Endothelial cell of umbilical vein (primary cell): ENCODE measurements around the gene CHCHD10. TPM values are rescaled to one million over a fixed set of nuclear protein-coding genes. Genes with fewer than 3 reads are reported as not detected.

Experiments
- BruUV-seq: library from RNA; stranded (reverse); fragments of 400-500 nt; replicated peaks from 2 replicates; lab custom pipeline; 2021; lab: Mats Ljungman, UMichigan
- CTCF ChIA-PET: fragments of 300-600, 350-600 bp; sonication (Branson Sonifier 250); formaldehyde crosslinking; loops from one replicate; lab custom pipeline; 2021; ENCODE audit warnings: antibody characterized with exemption, inconsistent platforms; lab: Charles Lee
- POLR2A ChIA-PET: fragments of 300-600, 350-600 bp; sonication (Branson Sonifier 250); formaldehyde crosslinking; loops from one replicate; lab custom pipeline; 2021; ENCODE audit warnings: antibody characterized with exemption, inconsistent platforms; lab: Charles Lee
- DNase-seq: peaks from one replicate; pipeline ENCODE4 v3.0.0-alpha.2; 2011; ENCODE audit warnings: low read depth, low spot score
- FAIRE-seq: peaks from 2 replicates; lab custom pipeline; 2011; peaks lifted over from hg19 to GRCh38; lab: Jason Lieb, UNC
- H2AFZ ChIP-seq: 2 replicates; pipeline ENCODE4 v1.6.0; 2012; ENCODE audit warnings: low read depth, low read length, control low read depth, inconsistent platforms
- H3K27ac ChIP-seq: 2 replicates; pipeline ENCODE4 v1.5.1; 2011; ENCODE audit warnings: low read depth, mild to moderate bottlenecking, control low read depth, low read length, moderate library complexity; ENCODE audit not compliant: insufficient read depth
- H3K27me3 ChIP-seq, 2 experiments: 2 replicates each; pipeline versions ENCODE4 v1.6.0 to v1.6.1; 2011; ENCODE audit warnings: low read length in 2 of 2, mixed read lengths in 1 of 2; ENCODE audit not compliant: control insufficient read depth in 2 of 2, insufficient read depth in 2 of 2
- H3K36me3 ChIP-seq, 2 experiments: 2 replicates in 1 of 2; 3 replicates in 1 of 2; pipeline ENCODE4 v1.5.1; 2011; ENCODE audit warnings: low read length in 2 of 2, mild to moderate bottlenecking in 1 of 2, moderate library complexity in 1 of 2; ENCODE audit not compliant: control insufficient read depth in 2 of 2, insufficient read depth in 2 of 2; ENCODE audit errors: extremely low read depth in 1 of 2
- H3K4me1 ChIP-seq: 3 replicates; pipeline ENCODE4 v1.5.1; 2011; ENCODE audit warnings: mild to moderate bottlenecking, low read length; ENCODE audit not compliant: control insufficient read depth, insufficient read depth; ENCODE audit errors: extremely low read depth
- H3K4me2 ChIP-seq: 2 replicates; pipeline ENCODE4 v1.6.1; 2011; ENCODE audit warnings: low read length, control low read depth, mixed read lengths; ENCODE audit not compliant: insufficient read depth
- H3K4me3 ChIP-seq, 3 experiments: fragments of 200-600 bp in 1 of 3; sonication (generic), shearing (Covaris generic) in 1 of 3; replicated peaks in 1 of 3; 2 replicates each; pipeline ENCODE4 v1.5.1; 2011 to 2016; ENCODE audit warnings: control low read depth in 3 of 3, low read length in 3 of 3, mild to moderate bottlenecking in 2 of 3, inconsistent platforms in 1 of 3, low read depth in 1 of 3, moderate library complexity in 1 of 3; ENCODE audit not compliant: insufficient read depth in 1 of 3
- H3K79me2 ChIP-seq: 2 replicates; pipeline ENCODE4 v1.6.0; 2012; ENCODE audit warnings: low read length, inconsistent platforms; ENCODE audit not compliant: control insufficient read depth, insufficient read depth
- H3K9ac ChIP-seq: replicated peaks from 2 replicates; pipeline ENCODE3; 2011; ENCODE audit warnings: low read length, control low read depth; ENCODE audit not compliant: insufficient read depth; ENCODE audit errors: extremely low read depth
- H3K9me1 ChIP-seq: replicated peaks from 3 replicates; pipeline ENCODE4 v1.6.0; 2011; ENCODE audit warnings: mild to moderate bottlenecking, low read length; ENCODE audit not compliant: control insufficient read depth, insufficient read depth; ENCODE audit errors: extremely low read depth
- H3K9me3 ChIP-seq: replicated peaks from 2 replicates; pipeline ENCODE4 v1.5.1; 2012; ENCODE audit warnings: low read length, inconsistent platforms; ENCODE audit not compliant: control insufficient read depth, insufficient read depth
- H4K20me1 ChIP-seq: replicated peaks from 2 replicates; pipeline ENCODE3; 2011; ENCODE audit warnings: mild to moderate bottlenecking, low read length; ENCODE audit not compliant: control insufficient read depth, insufficient read depth; ENCODE audit errors: extremely low read depth
- CTCF ChIP-seq, 2 donors: IDR thresholded peaks; 1 replicate in 1 of 2; 2 replicates in 1 of 2; pipeline ENCODE4 v1.5.1; 2011; ENCODE audit warnings: low read length in 2 of 2, mild to moderate bottlenecking in 2 of 2, moderate library complexity in 2 of 2, control low read depth in 1 of 2, inconsistent platforms in 1 of 2, low read depth in 1 of 2; ENCODE audit not compliant: insufficient read depth in 1 of 2; ENCODE audit errors: extremely low read depth in 1 of 2
- EZH2 ChIP-seq: IDR thresholded peaks from 2 replicates; pipeline ENCODE4 v1.6.1; 2012; ENCODE audit warnings: borderline replicate concordance, low read depth, mild to moderate bottlenecking, moderate library complexity, low read length, inconsistent platforms; ENCODE audit not compliant: severe bottlenecking
- FOS ChIP-seq: IDR thresholded peaks from 2 replicates; pipeline ENCODE4 v1.6.1; 2011; ENCODE audit warnings: mild to moderate bottlenecking, low read length, moderate library complexity, borderline replicate concordance; ENCODE audit not compliant: insufficient read depth
- GATA2 ChIP-seq: IDR thresholded peaks from 2 replicates; pipeline ENCODE4 v1.7.0; 2011; ENCODE audit warnings: low read depth, mild to moderate bottlenecking, moderate library complexity, mixed read lengths, low read length; ENCODE audit not compliant: insufficient read length, insufficient read depth
- JUN ChIP-seq: IDR thresholded peaks from 2 replicates; pipeline ENCODE4 v1.6.1; 2011; ENCODE audit warnings: borderline replicate concordance, low read depth; ENCODE audit not compliant: insufficient read length, insufficient read depth
- MYC ChIP-seq: IDR thresholded peaks from one replicate; pipeline ENCODE4 v1.6.1; 2011; ENCODE audit warnings: mild to moderate bottlenecking, low read depth, low read length
- POLR2A ChIP-seq: IDR thresholded peaks from 2 replicates; pipeline ENCODE4 v1.6.1; 2012; ENCODE audit warnings: low read depth, mild to moderate bottlenecking, control low read depth, low read length
- POLR2AphosphoS5 ChIP-seq: IDR thresholded peaks from 2 replicates; pipeline ENCODE4 v1.6.1; 2012; ENCODE audit warnings: low read depth, mild to moderate bottlenecking, control low read depth, low read length, moderate library complexity; ENCODE audit not compliant: insufficient read depth
- dilution Hi-C: fragments of 300-500 bp; cut with MboI; formaldehyde crosslinking; loops from one replicate; pipeline ENCODE4 v1.15.0; 2019; ENCODE audit warnings: low sequenced_read_pairs; ENCODE audit not compliant: extremely low pct_ligation_motif_present
- intact Hi-C: fragments of 100-400 bp; cut with micrococcal nuclease; formaldehyde crosslinking; loops from one replicate; pipeline ENCODE4 v1.10.0; 2022
- polyA plus RNA-seq, 4 experiments: library from polyadenylated mRNA; depleted of rRNA in 3 of 4; stranded (reverse) in 3 of 4; unstranded in 1 of 4; fragments of >200 nt; gene quantifications; 2 replicates each; pipeline versions ENCODE4 v1.2.1 to v1.2.3, GENCODE V29; 2011 to 2012; ENCODE audit warnings: missing spikeins in 1 of 4
- total RNA-seq: library from RNA; stranded (reverse); gene quantifications from 2 replicates; pipeline ENCODE4 v1.2.3, GENCODE V29; 2021
- TF ChIP-seq, protein P1 (sequence below): IDR thresholded peaks from 2 replicates; pipeline ENCODE4 v1.6.1; 2011; ENCODE audit not compliant: insufficient read depth, insufficient read length

The CHCHD10 gene
- total and polyA plus RNA-seq, 2 donors (not counting 3 experiments of a cell fraction or from before 2014, with no cell fraction given), result 28.1 to 75.6 TPM

DNA sequence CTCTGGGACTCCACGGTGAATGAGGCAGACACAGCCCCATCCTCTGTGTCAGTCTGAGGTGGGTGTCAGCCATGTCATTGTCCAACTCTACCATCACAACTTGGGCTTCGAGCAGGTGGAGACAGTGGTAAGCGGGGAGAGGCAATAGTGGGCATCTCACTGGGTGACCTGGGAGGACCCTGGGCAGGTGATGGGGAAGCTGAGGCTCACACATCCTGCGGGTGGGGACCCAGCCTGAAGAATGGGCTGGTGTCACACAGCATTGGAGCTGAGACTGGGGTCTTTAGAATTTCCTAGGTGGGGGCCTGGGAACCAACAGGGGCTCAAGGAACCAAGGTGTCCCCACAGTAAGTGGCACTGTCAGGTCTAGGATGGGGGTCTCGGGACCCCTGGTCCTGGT lies 12.0 kb upstream of the CHCHD10 start:
- no peaks in the 10 kb centered on the region for H4K20me1 ChIP-seq
- DNase-seq (no peak), FAIRE-seq (no peak)
- H3K4me3 ChIP-seq, result no peak overlapping the region
- H3K9me3 ChIP-seq, result no peaks in the 10 kb centered on the region
- no peaks in the 10 kb centered on the region for H3K9me1 ChIP-seq
- no peaks in the 10 kb centered on the region for H3K27me3 ChIP-seq
- no peaks in the 10 kb centered on the region for H3K79me2 ChIP-seq
- H2AFZ ChIP-seq, result no peak overlapping the region
- H3K36me3 ChIP-seq, result no peaks in the 10 kb centered on the region
- BruUV-seq, result no TSS peak
- H3K9ac ChIP-seq, result no peak overlapping the region
- dilution Hi-C loops, result no loop called here
- no peak overlapping the region for H3K27ac ChIP-seq
- intact Hi-C loops, result no loop called here
- no peak overlapping the region for H3K4me2 ChIP-seq
- CTCF ChIA-PET, result no interaction called here
- POLR2A ChIA-PET, result no interaction called here
- TF ChIP-seq MYC, result no peak
- TF ChIP-seq EZH2, result no peak
- TF ChIP-seq GATA2, result no peak
- TF ChIP-seq POLR2AphosphoS5, result no peak
- TF ChIP-seq, protein P1, sequence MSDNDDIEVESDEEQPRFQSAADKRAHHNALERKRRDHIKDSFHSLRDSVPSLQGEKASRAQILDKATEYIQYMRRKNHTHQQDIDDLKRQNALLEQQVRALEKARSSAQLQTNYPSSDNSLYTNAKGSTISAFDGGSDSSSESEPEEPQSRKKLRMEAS, result no peak
- no peak for TF ChIP-seq CTCF (IDR thresholded peaks at IDR 0.05; ENCODE audit: extremely low read depth in 1 of 2, insufficient read depth in 1 of 2, low read depth in 1 of 2, low read length in 2 of 2)
- TF ChIP-seq JUN, result no peak
- TF ChIP-seq FOS, result no peak
- TF ChIP-seq POLR2A, result no peak
- H3K4me1 ChIP-seq, result no peaks in the 10 kb centered on the region
